SK-N-SH (cell line): ENCODE results near the gene CASP4. TPM values are rescaled to one million over a fixed set of nuclear protein-coding genes. Genes with fewer than 3 reads are reported as not detected.

ENCODE experiments used
- CTCF ChIA-PET: fragments of 300-600, 350-600 bp; formaldehyde crosslinking; extraction: SDS; loops from one replicate; lab custom pipeline; 2021; lab: Yijun Ruan, JAX
- POLR2A ChIA-PET: fragments of 350-600 bp; sonication (Branson Sonifier 250); formaldehyde crosslinking; extraction: SDS; loops from one replicate; lab custom pipeline; 2020; ENCODE audit warnings: antibody characterized with exemption, inconsistent platforms; lab: Yijun Ruan, JAX
- DNase-seq: peaks from one replicate; pipeline ENCODE4 v3.0.0; 2012
- H2AFZ ChIP-seq: fragments of 200-600 bp; sonication (generic); 2 replicates; pipeline ENCODE4 v1.8.1; 2016; ENCODE audit warnings: antibody characterized with exemption, mild to moderate bottlenecking, low read depth
- H3F3A ChIP-seq: fragments of 200-600 bp; sonication (generic); replicated peaks from 2 replicates; pipeline ENCODE3; 2016; ENCODE audit warnings: antibody characterized with exemption, mild to moderate bottlenecking; ENCODE audit not compliant: insufficient read depth
- H3K27ac ChIP-seq, 2 experiments: fragments of 200-500 bp in 1 of 2; fragments of 200-600 bp in 1 of 2; sonication (Bioruptor generic) in 1 of 2; sonication (generic), shearing (Covaris generic) in 1 of 2; 2 replicates each; pipeline versions ENCODE4 v1.5.1 to v1.6.1; 2014 to 2016; ENCODE audit warnings: low read depth in 2 of 2, inconsistent platforms in 1 of 2, low read length in 1 of 2, mild to moderate bottlenecking in 1 of 2, mixed read lengths in 1 of 2
- H3K27me3 ChIP-seq: fragments of 200-600 bp; sonication (generic), shearing (Covaris generic); 2 replicates; pipeline ENCODE4 v1.6.1; 2016; ENCODE audit warnings: mixed run types; ENCODE audit not compliant: insufficient read depth
- H3K36me3 ChIP-seq, 2 experiments: fragments of 200-500 bp in 1 of 2; fragments of 200-600 bp in 1 of 2; sonication (Bioruptor generic) in 1 of 2; sonication (generic) in 1 of 2; replicated peaks in 1 of 2; 2 replicates each; pipeline versions ENCODE3 to v1.5.1; 2014 to 2016; ENCODE audit warnings: low read length in 1 of 2, mild to moderate bottlenecking in 1 of 2; ENCODE audit not compliant: insufficient read depth in 2 of 2, control insufficient read depth in 1 of 2
- H3K4me1 ChIP-seq, 2 experiments: fragments of 200-500 bp in 1 of 2; fragments of 200-600 bp in 1 of 2; sonication (Bioruptor generic) in 1 of 2; sonication (generic), shearing (Covaris generic) in 1 of 2; 2 replicates each; pipeline versions ENCODE4 v1.5.1 to v1.6.1; 2014 to 2016; ENCODE audit warnings: low read depth in 1 of 2, low read length in 1 of 2, mixed run types in 1 of 2; ENCODE audit not compliant: insufficient read depth in 2 of 2, control insufficient read depth in 1 of 2
- H3K4me2 ChIP-seq: fragments of 200-600 bp; sonication (generic), shearing (Covaris generic); 2 replicates; pipeline ENCODE4 v1.6.1; 2017; ENCODE audit warnings: mixed run types
- H3K4me3 ChIP-seq, 2 experiments: fragments of 200-500 bp in 1 of 2; fragments of 200-600 bp in 1 of 2; sonication (Bioruptor generic) in 1 of 2; sonication (generic), shearing (Covaris generic) in 1 of 2; 2 replicates each; pipeline versions ENCODE4 v1.5.1 to v1.8.1; 2014 to 2016; ENCODE audit warnings: low read depth in 2 of 2, inconsistent platforms in 1 of 2, low read length in 1 of 2, mild to moderate bottlenecking in 1 of 2, mixed read lengths in 1 of 2, moderate library complexity in 1 of 2
- H3K79me2 ChIP-seq: fragments of 200-600 bp; sonication (generic); 2 replicates; pipeline ENCODE4 v1.8.1; 2017; ENCODE audit warnings: mild to moderate bottlenecking; ENCODE audit not compliant: insufficient read depth
- H3K9ac ChIP-seq: fragments of 200-600 bp; sonication (generic); 2 replicates; pipeline ENCODE4 v1.6.1; 2017; ENCODE audit warnings: mixed run types
- H3K9me2 ChIP-seq: fragments of 200-600 bp; sonication (generic); 2 replicates; pipeline ENCODE4 v1.6.1; 2017; ENCODE audit warnings: mixed run types
- H3K9me3 ChIP-seq: fragments of 200-600 bp; sonication (generic); 2 replicates; pipeline ENCODE4 v1.6.1; 2017; ENCODE audit warnings: mixed run types, mild to moderate bottlenecking, moderate library complexity
- H4K20me1 ChIP-seq: fragments of 200-600 bp; sonication (generic); 2 replicates; pipeline ENCODE4 v1.6.1; 2017; ENCODE audit warnings: mild to moderate bottlenecking, mixed run types; ENCODE audit not compliant: insufficient read depth
- ELF1 ChIP-seq: IDR thresholded peaks from 2 replicates; pipeline ENCODE4 v1.4.0; 2012
- FOXJ3 ChIP-seq: sonication (generic); formaldehyde crosslinking; IDR thresholded peaks from 2 replicates; pipeline ENCODE4 v1.5.1; 2020; ENCODE audit warnings: mild to moderate bottlenecking, missing genetic modification reagents
- JUND ChIP-seq: IDR thresholded peaks from 2 replicates; pipeline ENCODE4 v1.4.0; 2012
- RFX5 ChIP-seq: IDR thresholded peaks from 2 replicates; pipeline ENCODE4 v1.6.1; 2012; ENCODE audit warnings: mild to moderate bottlenecking, improper control_type of control experiment, low read length
- SIN3A ChIP-seq: IDR thresholded peaks from 2 replicates; pipeline ENCODE4 v1.6.1; 2012; ENCODE audit warnings: low read depth, mild to moderate bottlenecking, low read length, moderate library complexity, borderline replicate concordance
- TAF1 ChIP-seq: IDR thresholded peaks from 2 replicates; pipeline ENCODE4 v1.6.1; 2012; ENCODE audit warnings: low read depth, mild to moderate bottlenecking, low read length, moderate library complexity, borderline replicate concordance
- TCF12 ChIP-seq: IDR thresholded peaks from 2 replicates; pipeline ENCODE4 v1.4.0; 2012
- WGBS: methylation state at CpG from one replicate; pipeline ENCODE4 v1.1.6; 2017; ENCODE audit warnings: low lambda C conversion rate; 5-methylcytosine and 5-hydroxymethylcytosine counted together
- polyA plus RNA-seq, 3 experiments: library from polyadenylated mRNA; depleted of rRNA; stranded (reverse); fragments of >200 nt; gene quantifications; 2 replicates each; pipeline ENCODE4 v1.2.3, GENCODE V29; 2012
- TF ChIP-seq, protein P1 (sequence below): fragments of 150-350 bp; IDR thresholded peaks from 2 replicates; pipeline ENCODE4 v1.6.1; 2016; ENCODE audit warnings: mild to moderate bottlenecking, low read depth, low read length
- TF ChIP-seq, protein P2 (sequence below): IDR thresholded peaks from 2 replicates; pipeline ENCODE4 v1.4.0; 2012; ENCODE audit warnings: low read depth
- TF ChIP-seq, protein P3 (sequence below): IDR thresholded peaks from 2 replicates; pipeline ENCODE4 v1.6.1; 2012; ENCODE audit warnings: mild to moderate bottlenecking, low read depth, low read length, moderate library complexity

The CASP4 gene
- polyA plus RNA-seq, 1 of the 3 experiments (the other 2 are of a cell fraction): 9.1 TPM

DNA sequence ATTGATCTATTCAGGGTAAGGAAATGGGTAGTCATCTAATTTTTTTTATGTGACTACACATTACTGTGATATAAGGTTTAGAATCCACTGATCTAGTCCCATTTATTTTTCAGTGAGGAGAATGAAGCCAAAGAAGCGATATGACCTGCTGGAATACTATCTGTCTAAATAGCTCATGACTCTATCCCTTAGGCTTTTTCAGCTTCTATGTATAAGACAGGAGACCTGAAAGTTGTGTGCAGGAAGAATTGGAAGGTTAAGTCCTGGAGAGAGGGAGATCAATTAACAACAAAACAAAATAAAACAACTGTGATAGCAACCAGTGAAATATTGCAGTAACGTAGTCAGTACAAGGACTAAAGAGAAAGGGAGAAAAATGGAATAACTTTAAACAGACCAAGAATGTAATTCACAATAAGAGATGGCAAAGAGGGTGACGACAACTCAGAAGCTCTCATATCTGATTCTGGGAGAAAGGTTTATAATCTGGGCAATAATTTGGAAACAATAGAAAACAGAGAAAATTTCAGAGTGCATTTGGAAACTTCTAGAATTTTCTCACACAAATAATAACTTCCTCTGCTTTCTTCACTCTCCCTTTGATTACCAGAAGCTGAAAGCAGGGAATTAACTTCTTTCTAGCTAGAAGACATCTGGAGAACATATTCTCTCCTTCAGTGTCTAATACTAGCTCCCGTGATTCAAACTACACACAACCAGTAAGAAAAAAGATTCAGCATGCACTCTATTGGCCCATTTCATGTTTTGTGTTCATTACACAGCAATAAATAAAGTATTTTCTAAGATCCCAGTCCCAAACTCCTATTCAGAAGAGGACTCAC lies 50.9 kb downstream of the CASP4 start:
- whole genome bisulfite sequencing: 71% methylated on average over 3 of the region's 4 CpGs
- H3K4me3 ChIP-seq: no peak overlapping the region; a peak in 2 of 4 replicates
- H3F3A ChIP-seq: no peaks in the 10 kb centered on the region
- H3K9me2 ChIP-seq: no peaks in the 10 kb centered on the region
- H3K27ac ChIP-seq: peak overlapping the region in 1 of 2 experiments; percentile 15; a peak in 2 of 4 replicates
- POLR2A ChIA-PET: no interaction called here
- TF ChIP-seq FOXJ3: no peak
- TF ChIP-seq TCF12: no peak
- no peak for TF ChIP-seq ELF1
- TF ChIP-seq, protein P1, sequence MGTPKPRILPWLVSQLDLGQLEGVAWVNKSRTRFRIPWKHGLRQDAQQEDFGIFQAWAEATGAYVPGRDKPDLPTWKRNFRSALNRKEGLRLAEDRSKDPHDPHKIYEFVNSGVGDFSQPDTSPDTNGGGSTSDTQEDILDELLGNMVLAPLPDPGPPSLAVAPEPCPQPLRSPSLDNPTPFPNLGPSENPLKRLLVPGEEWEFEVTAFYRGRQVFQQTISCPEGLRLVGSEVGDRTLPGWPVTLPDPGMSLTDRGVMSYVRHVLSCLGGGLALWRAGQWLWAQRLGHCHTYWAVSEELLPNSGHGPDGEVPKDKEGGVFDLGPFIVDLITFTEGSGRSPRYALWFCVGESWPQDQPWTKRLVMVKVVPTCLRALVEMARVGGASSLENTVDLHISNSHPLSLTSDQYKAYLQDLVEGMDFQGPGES: no peak
- TF ChIP-seq, protein P2, sequence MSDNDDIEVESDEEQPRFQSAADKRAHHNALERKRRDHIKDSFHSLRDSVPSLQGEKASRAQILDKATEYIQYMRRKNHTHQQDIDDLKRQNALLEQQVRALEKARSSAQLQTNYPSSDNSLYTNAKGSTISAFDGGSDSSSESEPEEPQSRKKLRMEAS: no peak
- no peak for TF ChIP-seq SIN3A
- peak overlapping the region; percentile 24; the same call in 1 of the 2 replicates for H2AFZ ChIP-seq
- H3K9ac ChIP-seq: no peak overlapping the region
- CTCF ChIA-PET: interaction anchor here (1.0 kb wide), 1 partner anchor 9 kb away, joined by 3 read pairs; no protein-coding TSS in a partner anchor
- no peak for DNase-seq
- no peaks in the 10 kb centered on the region for H3K4me1 ChIP-seq
- no peaks in the 10 kb centered on the region for H3K36me3 ChIP-seq
- H3K27me3 ChIP-seq: no peaks in the 10 kb centered on the region
- peak overlapping the region; percentile 60 for H3K4me2 ChIP-seq
- no peaks in the 10 kb centered on the region for H3K79me2 ChIP-seq
- H3K9me3 ChIP-seq: no peaks in the 10 kb centered on the region
- H4K20me1 ChIP-seq: no peaks in the 10 kb centered on the region

DNA sequence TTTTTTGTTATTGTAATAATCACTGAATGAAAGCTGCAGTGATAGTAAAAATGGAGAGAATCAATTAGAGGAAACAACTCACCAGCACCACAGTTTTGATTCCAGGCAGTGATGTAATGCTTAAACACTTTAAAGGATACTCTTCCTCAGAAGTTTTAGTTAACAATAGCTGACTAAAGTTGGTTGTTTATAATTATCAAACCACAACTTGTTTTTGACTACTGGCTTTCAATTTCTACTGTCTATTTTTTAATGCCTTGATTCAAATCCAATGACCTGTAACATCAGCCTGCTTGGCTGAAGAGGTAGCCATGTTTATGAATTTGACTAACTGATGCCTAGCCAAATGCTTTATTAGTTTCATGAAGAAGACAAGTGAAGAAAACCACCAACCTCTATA lies 51.9 kb downstream of the CASP4 start:
- no peaks in the 10 kb centered on the region for H3K9me2 ChIP-seq
- H3K27ac ChIP-seq: no peak overlapping the region
- no peaks in the 10 kb centered on the region for H3K36me3 ChIP-seq
- H3K9me3 ChIP-seq: no peaks in the 10 kb centered on the region
- no peak overlapping the region for H3K4me2 ChIP-seq
- DNase-seq: no peak
- H3K4me1 ChIP-seq: no peaks in the 10 kb centered on the region
- H3F3A ChIP-seq: no peaks in the 10 kb centered on the region
- H3K79me2 ChIP-seq: no peaks in the 10 kb centered on the region
- TF ChIP-seq TCF12 (no peak), JUND (no peak), TAF1 (no peak), RFX5 (no peak)
- TF ChIP-seq, protein P3, sequence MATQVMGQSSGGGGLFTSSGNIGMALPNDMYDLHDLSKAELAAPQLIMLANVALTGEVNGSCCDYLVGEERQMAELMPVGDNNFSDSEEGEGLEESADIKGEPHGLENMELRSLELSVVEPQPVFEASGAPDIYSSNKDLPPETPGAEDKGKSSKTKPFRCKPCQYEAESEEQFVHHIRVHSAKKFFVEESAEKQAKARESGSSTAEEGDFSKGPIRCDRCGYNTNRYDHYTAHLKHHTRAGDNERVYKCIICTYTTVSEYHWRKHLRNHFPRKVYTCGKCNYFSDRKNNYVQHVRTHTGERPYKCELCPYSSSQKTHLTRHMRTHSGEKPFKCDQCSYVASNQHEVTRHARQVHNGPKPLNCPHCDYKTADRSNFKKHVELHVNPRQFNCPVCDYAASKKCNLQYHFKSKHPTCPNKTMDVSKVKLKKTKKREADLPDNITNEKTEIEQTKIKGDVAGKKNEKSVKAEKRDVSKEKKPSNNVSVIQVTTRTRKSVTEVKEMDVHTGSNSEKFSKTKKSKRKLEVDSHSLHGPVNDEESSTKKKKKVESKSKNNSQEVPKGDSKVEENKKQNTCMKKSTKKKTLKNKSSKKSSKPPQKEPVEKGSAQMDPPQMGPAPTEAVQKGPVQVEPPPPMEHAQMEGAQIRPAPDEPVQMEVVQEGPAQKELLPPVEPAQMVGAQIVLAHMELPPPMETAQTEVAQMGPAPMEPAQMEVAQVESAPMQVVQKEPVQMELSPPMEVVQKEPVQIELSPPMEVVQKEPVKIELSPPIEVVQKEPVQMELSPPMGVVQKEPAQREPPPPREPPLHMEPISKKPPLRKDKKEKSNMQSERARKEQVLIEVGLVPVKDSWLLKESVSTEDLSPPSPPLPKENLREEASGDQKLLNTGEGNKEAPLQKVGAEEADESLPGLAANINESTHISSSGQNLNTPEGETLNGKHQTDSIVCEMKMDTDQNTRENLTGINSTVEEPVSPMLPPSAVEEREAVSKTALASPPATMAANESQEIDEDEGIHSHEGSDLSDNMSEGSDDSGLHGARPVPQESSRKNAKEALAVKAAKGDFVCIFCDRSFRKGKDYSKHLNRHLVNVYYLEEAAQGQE: no peak
- H2AFZ ChIP-seq: no peak overlapping the region
- H4K20me1 ChIP-seq: no peaks in the 10 kb centered on the region
- no peak overlapping the region for H3K9ac ChIP-seq
- ChIA-PET CTCF (interaction anchor here (1.0 kb wide), 1 partner anchor 10 kb away, joined by 3 read pairs; no protein-coding TSS in a partner anchor), POLR2A (no interaction called here)
- no peaks in the 10 kb centered on the region for H3K27me3 ChIP-seq
- no peak overlapping the region for H3K4me3 ChIP-seq
